GM23338 (cell line): ENCODE results near the gene THADA.

Experiments used
- CTCF ChIP-seq, 2 experiments: fragments of 200-600 bp in 1 of 2; sonication (generic) in 1 of 2; conservative IDR thresholded peaks; 2 replicates each; pipeline versions ENCODE4 v1.5.1 to v1.6.1; 2016 to 2017; ENCODE audit warnings: antibody characterized with exemption in 2 of 2, low read depth in 2 of 2, mild to moderate bottlenecking in 2 of 2, moderate library complexity in 1 of 2
- EZH2phosphoT487 ChIP-seq: fragments of 200-600 bp; sonication (generic); IDR thresholded peaks from one replicate; pipeline ENCODE4 v1.8.1; 2018; ENCODE audit warnings: antibody characterized with exemption; ENCODE audit not compliant: unreplicated experiment
- NANOG ChIP-seq: IDR thresholded peaks from 2 replicates; pipeline ENCODE4 v1.6.1; 2016; ENCODE audit warnings: antibody characterized with exemption, borderline replicate concordance

- TF ChIP-seq CTCF (conservative IDR thresholded peaks at IDR 0.05; ENCODE audit: low read depth in 2 of 2) (no peak), NANOG (no peak), EZH2phosphoT487 (no peak)
Observed at GRCh38 chr2:43269074-43269572, 326.7 kb downstream of the THADA start.
